ENCODE measurements around the gene PCDH9.

DNA sequence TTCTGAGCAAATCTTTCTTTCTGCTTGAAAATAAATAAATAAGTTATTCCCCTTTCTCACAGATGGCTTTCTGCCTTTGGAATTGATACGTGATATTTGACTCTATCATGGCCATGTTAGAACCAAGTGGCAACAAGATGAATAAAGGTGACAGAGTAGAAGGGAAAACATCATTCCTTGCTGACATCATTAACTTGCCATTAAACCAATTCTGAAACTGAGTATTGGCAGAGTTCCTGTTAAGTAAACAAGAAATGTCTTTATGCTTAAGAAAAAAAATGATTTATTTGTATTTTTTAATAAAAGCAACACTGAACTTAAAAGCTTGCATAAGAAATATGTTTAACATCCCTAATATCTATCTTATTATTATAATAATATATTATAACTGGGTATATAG is 828.1 kb downstream of the PCDH9 start:
- TF ChIP-seq, protein P1, sequence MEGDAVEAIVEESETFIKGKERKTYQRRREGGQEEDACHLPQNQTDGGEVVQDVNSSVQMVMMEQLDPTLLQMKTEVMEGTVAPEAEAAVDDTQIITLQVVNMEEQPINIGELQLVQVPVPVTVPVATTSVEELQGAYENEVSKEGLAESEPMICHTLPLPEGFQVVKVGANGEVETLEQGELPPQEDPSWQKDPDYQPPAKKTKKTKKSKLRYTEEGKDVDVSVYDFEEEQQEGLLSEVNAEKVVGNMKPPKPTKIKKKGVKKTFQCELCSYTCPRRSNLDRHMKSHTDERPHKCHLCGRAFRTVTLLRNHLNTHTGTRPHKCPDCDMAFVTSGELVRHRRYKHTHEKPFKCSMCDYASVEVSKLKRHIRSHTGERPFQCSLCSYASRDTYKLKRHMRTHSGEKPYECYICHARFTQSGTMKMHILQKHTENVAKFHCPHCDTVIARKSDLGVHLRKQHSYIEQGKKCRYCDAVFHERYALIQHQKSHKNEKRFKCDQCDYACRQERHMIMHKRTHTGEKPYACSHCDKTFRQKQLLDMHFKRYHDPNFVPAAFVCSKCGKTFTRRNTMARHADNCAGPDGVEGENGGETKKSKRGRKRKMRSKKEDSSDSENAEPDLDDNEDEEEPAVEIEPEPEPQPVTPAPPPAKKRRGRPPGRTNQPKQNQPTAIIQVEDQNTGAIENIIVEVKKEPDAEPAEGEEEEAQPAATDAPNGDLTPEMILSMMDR (conservative IDR thresholded peaks at IDR 0.05; ENCODE audit: low read depth, low read length): no peak
- TF ChIP-seq EZH2 (IDR thresholded peaks at IDR 0.05; ENCODE audit: borderline replicate concordance, low read depth, low read length, poor library complexity, severe bottlenecking): no peak

Data from A673 (cell line).